HG03196 (cell line): Measurements from ENCODE around the gene COL27A1.
"Not testable (repeated sequence)": the region's sequence is repeated elsewhere in the genome, so short reads cannot be mapped to it uniquely, and the experiment has no call there.

Experiments used
- ATAC-seq: cut with Tn5 transposase; IDR thresholded peaks from one replicate; pipeline ENCODE4 v1.9.1; 2021; ENCODE audit not compliant: unreplicated experiment

COL27A1 gene

DNA sequence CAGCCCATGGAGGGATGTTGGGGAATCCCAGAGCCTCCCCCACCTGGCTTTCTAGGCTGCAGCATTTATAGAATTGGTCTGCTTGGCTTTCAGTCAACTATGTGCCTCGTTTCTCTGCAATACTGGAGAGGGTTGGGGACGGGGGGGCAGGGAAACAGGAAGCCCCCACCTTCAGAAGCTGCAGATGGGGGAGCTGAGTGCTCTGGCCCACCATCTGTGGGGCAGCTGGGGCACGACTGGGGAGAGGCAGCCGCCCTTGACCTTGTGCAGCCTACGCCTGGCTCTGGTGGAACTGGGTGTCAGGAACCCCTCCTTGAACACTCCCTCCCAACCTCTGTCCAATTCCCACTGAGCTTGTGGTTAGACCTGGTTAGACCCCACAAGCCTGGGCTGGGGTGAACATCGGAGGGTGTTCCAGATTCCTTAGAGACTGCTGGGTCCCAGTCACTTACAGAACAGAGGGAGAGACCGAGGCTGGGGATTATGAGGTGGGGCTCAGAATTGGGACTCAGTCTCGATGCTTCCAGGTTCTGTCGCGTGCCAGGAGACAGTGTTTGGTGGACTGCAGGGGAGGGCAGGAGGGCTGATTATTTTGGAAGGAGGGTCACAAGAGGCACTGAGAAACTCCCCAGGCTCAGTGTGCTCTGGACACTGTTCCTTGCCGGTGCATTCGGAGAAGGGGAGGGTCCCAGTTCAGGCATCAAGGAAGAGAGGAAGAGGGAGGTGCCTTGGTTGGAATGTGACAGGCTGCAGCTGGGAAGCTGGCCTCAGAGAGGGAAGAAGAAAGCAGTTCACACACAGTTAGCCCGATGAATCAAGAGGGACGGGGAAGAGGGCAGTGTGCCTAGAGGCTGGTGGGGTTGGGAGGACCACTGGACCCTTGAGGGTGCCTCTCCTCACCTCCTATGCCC, 25.6 kb downstream of the COL27A1 start:
- no peak for ATAC-seq

DNA sequence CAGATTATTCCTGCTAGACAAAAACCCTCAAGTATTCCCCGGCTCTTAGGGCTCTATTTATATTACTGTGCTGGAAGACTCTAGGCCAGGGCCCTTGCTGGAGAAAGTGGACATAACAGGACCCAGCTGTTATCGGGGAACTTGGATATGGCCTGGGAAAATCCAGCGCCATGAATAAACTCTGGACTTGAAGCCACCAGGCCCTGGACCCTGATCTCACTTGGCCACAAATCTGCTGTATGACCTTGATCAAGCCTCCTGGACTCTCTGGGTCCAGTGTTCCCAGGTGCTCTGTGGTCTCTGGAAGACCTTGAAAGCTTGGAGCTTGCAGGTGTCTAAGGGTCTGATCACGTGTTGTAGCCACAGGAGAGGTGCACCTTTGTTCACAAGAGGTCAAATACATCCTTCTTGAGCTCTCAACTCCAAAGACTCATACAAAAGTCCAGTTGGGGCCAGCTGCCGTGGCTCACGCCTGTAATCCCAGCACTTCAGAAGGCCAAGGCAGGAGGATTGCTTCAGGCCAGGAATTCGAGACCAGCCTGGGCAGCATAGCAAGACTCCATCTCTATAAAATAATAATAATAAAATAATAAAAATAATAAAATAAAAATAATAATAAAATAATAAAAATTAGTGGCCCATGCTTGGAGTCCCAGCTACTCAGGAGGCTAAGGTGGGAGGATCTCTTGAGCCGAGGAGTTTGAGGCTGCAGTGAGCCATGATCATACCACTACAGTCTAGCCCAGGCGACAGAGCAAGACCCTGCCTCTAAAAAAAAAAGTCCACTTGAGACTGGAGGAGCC, 26.5 kb downstream of the COL27A1 start:
- no peak for ATAC-seq

DNA sequence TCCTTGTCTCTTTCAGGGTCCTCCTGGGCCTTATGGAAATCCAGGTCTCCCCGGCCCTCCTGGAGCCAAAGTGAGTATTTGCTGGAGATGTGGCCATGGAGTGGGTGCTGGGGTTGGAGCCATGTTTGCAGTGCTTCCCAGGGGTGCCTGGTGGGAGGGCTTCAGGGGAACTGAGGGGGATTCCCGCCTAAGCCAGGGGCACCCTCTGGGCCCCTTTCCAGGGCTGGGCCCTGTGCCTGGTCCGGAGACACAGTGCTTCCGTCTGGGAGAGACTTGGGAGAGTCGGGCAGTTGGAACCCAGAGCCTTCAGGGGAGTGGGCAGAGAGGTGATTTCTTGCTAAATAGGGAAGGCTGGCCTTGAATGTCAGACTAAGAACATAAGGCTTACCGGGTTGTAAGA, 27.7 kb downstream of the COL27A1 start:
- ATAC-seq: no peak

DNA sequence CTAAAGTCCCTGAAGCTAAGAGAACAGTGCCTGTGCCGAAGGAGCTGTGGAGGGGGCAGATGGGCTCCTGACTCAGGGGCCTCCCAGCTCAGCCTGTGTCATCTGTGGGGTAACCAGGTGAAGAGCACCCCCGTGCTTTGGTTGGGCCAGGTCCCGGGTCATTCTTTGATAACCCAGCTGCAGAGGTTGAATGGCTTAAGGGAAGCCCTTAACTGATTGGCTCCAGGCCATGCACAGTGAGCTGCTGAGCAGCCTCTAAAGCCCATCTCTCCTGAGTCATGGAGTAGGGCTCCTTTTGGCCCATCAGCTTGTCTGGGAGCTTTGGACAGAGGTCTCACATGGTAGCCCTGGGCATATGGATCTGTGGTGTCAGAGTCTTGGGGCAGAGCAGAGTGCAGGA, 28.7 kb downstream of the COL27A1 start:
- ATAC-seq: no peak

DNA sequence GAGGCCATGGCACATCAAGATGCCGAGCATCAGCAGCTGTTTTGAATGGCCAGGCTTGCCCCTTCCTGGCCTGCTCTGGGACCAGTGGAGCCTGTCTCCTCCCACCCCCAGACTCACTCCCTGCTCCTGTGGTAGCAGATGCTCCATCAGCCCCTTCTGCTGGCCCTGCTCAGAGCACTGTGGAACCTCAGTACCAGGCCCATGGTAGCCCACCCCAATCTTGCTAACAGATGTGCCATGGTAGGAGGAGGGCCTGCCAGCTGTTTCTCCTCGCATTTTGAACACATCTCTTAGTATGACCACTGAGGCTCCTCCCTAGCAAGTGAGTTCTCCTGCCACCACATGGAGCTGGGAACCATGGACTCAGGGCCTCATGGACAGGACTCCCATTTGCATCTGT, 29.5 kb downstream of the COL27A1 start:
- no peak for ATAC-seq

DNA sequence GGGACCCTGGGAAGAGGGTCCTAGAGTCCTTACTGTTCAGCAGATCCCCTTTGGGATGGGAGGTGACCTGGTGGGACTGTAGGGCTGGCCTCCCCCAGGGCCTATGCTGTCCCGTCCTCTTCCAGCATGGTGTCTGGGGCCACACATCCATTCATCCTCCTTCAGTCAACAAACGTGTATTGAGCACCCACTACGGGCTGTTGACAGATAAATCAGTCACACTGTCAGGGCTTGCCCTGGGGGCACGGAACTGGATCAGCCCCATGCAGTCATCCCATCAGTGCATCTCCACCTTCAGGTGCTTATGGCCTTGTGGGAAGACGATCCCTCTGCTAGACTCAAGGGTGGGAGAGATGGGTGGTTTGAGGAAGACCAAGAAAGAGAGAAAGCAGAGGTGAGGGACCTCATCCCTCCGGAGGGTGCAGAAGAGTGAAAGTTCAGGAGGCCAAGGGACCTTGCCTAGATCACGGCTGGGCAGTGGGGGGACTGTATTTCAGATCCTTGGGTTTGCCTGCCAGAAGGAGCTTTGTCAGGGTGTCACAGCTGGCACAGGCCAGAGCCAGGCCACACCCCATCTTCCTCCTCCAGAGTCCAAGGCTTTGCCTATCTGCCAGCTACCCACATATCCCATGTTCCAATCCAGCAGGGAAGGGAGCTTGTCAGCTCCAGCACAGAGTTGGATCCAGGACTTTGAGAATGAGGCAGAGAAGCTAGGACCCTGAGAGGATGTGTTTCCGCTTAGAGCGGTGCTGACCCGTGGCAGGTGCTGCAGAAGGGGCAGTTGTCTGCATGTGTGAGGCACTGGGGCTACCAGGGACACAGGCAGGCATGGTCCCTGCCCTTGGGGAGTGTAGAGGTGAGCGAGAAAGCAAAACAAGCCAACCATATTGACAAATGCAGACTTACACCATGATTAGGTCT, 30.5 kb downstream of the COL27A1 start:
- no peak for ATAC-seq

DNA sequence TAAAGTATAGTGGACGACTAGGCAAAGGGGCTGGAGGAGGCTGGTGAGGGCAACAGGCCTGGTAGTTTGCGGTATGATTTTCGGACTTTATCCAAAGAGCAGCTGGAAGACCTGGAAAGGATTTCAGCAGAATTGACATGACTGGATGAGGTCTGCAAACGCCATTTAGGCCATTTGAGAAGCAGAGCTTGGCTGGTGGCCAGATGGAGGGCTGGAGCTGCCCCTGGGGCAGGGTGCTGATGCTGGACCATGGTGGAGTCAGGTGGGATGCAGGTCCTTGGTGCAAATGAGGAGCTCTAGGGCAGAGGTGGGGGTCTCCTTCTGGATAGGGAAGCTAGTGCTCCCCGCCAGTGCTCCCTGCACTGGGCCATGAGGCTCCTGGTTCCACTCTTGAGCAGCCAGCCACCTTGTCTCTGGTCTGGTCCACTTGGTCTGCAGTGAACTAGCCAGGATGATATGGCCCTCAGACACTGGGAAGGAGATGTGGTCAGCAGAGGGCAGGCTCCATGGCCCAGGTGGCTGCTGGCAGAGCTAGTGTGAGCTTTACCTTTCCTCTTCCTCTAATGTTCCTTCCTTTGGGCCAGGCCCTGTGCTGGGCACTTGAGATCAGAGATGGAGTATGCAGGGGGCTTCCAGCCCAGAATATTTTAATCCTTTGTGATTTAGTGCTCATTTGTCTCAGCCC, 31.4 kb downstream of the COL27A1 start:
- no peak for ATAC-seq

DNA sequence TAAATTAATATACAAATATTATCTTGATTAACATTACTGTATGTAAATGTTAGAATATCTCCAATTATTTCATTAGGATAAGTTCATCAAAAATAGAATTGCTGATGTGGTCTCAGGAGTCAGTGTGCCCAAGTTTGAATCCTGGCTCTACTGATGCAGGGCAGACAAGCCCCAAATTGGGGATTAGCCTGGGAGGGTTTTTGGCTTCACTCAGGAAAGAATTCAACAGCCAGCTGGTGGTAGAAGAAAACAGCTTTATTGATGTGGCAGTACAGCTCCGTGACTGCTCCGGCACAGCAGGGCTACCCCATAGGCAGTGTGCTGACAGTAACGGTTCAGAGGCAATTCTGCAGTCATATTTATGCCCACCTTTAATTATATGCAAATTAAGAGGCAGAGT, 32.5 kb downstream of the COL27A1 start:
- ATAC-seq: no peak

DNA sequence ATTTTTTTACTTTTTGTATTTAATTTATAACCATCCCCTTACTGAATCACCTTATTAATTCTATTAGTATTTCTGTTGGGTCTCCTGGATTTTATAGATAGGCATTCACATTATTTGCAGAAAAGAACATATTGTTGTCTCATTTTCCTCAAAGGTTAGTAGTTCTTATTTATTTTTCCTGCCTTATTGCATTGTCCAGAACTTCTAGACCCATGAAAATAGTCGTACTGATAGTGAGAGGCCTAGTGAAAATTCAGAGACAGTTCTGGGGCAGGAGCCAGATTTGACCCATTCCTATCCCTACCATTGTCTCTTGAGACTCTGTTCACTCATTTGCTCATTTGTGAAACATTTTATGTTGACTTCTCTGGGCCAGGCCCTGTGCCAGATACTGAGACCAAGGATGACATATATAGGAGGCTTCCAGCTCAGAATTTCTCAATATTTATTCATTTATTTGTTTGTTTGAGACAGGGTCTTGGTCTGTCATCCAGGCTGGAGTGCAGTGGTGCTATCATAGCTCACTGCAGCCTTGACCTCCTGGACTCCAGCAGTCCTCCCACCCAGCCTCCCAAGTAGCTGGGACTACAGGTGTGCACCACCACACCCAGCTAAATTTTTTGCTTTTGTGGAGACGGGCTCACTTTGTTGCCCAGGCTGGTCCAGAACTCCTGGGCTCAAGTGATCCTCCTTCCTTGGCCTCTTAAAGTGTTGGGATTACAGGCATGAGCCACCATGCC, 34.7 kb downstream of the COL27A1 start:
- ATAC-seq: no peak

DNA sequence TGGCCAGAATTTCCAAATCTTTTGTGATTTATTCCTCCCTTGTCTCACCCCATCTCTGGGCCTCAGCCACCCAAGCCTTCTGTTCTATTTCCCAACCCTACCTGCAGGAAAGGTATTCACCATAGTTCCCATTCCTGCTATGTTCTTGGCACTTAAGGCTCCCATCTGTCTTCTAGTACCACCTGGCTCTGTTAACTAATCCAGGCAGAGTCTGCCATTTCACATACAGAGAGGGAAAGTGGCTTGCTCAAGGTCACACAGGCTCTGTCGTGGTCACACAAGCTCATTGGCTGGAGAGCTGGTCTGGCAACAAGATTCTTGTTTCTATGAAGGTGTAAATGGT, 35.2 kb downstream of the COL27A1 start:
- no peak for ATAC-seq

DNA sequence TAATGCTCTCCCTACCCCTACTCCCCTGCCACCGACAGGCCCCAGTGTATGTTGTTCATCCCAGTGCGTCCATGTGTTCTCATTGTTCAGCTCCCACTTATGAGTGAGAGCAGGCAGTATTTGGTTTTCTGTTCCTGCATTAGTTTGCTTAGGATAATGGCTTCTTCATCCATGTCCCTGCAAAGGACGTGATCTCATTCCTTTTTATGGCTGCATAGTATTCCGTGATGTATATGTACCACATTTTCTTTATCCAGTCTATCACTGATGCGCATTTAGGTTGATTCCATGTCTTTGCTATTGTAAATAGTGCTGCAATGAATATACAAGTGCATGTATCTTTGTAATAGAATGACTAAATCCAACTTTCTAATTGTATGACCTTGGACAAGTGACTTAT, 36.1 kb downstream of the COL27A1 start:
- ATAC-seq: not testable (repeated sequence)

DNA sequence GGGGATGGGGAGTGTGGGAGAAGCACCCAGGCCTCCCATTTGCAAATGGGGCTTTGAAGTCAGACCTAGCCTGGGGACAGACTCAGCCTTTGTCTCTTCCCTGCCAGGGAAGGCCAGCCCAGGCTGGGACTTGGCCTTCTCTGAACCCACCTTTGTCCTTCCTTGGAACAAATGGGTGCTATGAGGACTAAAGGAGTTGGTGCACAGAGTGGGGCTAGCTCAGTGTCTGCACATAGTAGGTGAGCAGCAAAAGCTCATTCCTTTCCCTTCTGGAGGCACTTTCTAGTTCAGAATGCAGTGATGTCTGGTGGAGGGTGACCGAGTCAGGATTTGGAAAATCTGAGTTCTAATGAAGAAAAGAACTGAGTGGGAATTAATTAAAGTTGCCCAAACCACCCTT, 37.2 kb downstream of the COL27A1 start:
- no peak for ATAC-seq

DNA sequence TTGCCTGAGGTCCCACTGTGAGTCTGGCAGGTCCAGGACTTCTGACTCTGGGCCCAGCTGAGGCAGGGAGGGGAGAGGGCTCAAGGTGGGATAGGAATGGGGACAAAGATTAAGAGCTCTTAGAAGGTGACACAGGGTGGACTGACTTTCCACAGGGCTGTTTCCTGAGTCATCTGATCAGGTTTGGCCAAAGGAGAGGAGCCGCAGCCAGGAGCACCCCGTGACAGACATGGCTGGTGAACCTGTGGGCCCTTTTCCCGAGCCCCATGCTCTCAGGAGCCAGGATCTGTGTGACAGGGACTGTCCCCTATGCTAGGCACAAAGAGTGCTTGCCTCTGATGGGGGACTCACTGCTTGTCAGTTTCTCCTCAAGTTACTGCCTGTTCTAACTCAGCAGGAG, 37.8 kb downstream of the COL27A1 start:
- ATAC-seq: no peak

DNA sequence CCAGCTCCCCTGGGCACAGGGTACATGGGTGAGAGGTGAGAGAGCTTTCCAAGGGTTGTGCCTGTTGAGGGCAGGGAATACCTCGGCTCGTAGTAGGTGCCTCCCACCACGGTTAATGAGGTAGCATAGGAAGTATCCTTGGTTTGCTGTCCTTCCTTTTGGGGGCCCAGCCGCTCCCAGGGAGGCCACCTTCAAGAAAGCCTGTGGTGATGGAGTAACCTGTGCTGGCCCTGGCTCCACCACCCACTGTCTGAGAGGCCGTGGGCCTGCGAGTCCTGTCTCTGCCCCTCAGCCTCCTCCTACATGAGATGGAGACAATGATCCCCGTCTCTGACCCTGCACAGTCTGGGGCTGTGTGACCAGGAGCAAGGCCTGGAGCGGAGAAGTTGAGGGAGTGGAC, 40.8 kb downstream of the COL27A1 start:
- no peak for ATAC-seq

DNA sequence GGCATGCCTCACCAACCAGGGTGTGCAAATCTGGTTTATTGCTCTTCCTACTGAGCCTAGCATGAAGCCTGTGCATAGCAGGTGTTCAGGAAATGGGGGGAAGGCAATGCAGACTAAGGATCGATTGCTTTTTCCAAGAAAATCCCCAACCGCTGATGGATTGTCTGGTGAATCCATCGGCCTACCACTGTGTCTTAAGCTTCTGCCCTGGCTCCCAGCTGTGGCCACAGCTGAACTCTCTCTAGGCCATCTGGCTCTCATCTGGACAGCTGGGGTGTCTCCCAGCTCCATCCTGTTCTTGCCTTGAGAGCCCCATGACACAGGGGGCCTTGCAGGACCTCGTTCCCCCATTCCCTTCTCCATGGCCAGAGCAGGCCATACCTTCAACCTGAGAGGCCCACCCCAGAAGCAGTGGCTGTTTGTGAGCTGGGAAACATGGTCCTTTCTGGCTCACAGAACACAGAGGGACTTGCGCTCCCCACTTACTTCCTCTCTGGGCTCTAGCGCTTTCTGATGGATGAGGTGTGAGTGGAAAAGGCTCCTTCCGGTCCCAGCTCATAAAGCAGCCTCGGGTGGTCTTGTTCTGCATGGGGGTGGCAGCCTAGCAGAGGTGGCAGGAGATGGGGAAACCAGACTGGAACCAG, 41.8 kb downstream of the COL27A1 start:
- ATAC-seq: no peak

DNA sequence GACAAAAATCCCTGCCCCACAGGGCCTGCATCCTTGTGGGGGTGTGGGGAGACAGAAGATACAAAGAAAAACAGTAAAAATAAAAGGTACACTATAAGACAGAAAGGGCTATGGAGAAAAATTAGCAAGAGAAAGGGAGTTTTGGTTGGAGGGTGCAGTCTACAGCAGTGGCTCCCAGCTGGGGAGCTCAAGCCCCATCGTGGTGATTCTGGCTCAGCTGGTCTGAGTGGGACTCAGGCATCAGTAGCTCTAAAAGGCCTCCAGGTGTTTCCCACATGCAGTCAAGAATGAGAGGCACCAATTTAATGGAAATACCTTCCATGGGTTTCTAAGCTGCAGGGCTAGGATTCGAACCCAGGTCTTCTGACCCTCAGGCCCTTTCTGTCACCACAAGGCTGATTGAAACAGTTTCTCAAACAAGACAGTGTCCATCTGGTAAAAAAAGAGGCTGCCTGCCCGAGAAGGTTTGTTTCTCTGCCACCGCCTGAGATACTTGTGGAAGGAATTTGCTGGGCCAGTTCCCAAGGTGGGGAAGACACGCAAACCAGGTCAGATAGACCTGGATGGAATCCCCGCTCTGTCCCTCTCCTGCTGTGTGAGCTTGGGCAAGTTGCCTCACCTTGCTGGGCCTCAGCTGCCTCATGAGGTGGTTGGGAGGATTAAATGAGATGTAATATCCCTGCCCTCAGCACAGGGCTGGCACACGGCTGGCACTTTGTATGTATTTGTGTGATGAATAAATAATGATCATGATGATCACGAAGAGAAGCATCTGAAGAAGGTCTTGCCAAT, 43.1 kb downstream of the COL27A1 start:
- ATAC-seq: no peak

DNA sequence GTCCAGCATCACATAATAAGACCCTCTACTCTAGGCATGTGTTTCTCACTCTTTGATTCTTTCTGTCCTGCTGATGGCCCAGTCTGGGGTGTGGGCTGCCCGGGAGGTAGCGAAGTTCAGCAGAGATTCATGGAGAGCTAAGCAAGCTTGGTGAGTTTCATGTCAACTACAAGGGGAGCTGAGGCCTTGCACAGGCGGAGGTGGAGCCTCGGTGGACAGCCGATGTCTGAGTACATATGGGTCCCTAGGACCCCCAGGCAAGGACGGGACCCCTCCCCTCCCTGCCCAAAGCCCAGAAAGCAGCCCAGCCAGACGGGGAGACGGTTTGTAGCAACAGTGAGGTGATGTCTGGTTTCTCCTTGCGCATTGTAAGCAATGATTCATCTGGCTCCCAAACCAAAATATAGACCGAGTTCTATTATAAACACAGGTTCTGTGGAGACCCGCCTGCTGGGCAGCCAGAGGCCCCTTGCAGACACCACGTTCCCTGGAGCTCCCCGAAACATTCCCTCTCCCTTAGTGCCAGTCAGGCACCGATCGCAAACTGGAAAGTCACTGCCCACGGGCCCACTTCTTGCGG, 45.5 kb downstream of the COL27A1 start:
- ATAC-seq: no peak

DNA sequence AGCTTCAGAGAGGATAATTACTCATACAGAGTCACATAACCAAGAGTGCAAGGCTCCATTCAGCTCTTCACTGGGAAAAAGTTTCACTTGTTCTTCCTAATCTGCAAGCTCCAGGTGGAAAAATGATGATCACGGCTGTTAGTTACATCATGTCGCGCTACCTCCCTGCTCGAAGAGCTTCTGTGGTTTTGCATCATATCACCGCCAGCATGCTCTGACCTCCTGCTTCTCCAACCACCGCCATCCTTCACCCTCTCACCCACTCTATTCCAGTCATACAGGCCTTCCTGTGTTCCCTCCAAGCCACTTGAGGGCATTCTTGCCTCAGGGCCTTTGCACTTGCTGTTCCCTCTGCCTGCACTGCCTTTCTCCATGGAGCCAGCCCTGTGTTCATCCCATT, 47.1 kb downstream of the COL27A1 start:
- no peak for ATAC-seq
